LHCN-M2 (cell line): ENCODE measurements around the gene CDC20. TPM values are rescaled to one million over a fixed set of nuclear protein-coding genes. Genes with fewer than 3 reads are reported as not detected.

ENCODE experiments used
- total RNA-seq: library from RNA; depleted of rRNA; stranded (reverse); fragments of >200 nt; gene quantifications from 2 replicates; pipeline ENCODE4 v1.2.3, GENCODE V29; 2014; rRNA removed

CDC20 gene
- total RNA-seq, 1 experiment from 2014 or later: 203 TPM

Other genes with a start within 250 kb of the CDC20 start
- gene EBNA1BP2, start 186.7 kb upstream of the CDC20 start, total RNA-seq: 111 and 122 TPM in 2 replicates
- gene CFAP57, start 186.7 kb upstream of the CDC20 start, total RNA-seq: not detected in 2 replicates
- gene TMEM125, start 89.0 kb upstream of the CDC20 start, total RNA-seq: not detected in 2 replicates
- not detected in 2 replicates for gene C1orf210, start 73.4 kb upstream of the CDC20 start, total RNA-seq
- 0.11 and 0.58 TPM in 2 replicates for gene TIE1, start 58.0 kb upstream of the CDC20 start, total RNA-seq
- not detected in 2 replicates for gene MPL, start 21.2 kb upstream of the CDC20 start, total RNA-seq
- 84.8 and 88.4 TPM in 2 replicates for gene ELOVL1, start 9.0 kb downstream of the CDC20 start, total RNA-seq
- 31.5 and 31.7 TPM in 2 replicates for gene MED8, start 30.8 kb downstream of the CDC20 start, total RNA-seq
- 12.0 and 14.4 TPM in 2 replicates for gene SZT2, start 30.9 kb downstream of the CDC20 start, total RNA-seq
- 32.8 and 32.9 TPM in 2 replicates for gene HYI, start 95.0 kb downstream of the CDC20 start, total RNA-seq
- 12.8 and 13.7 TPM in 2 replicates for gene PTPRF, start 171.9 kb downstream of the CDC20 start, total RNA-seq